Osteocyte (in vitro differentiated cells): ENCODE results near the gene ERN2. TPM values are rescaled to one million over a fixed set of nuclear protein-coding genes. Genes with fewer than 3 reads are reported as not detected.

ENCODE experiments used
- DNase-seq: peaks from one replicate; pipeline ENCODE4 v3.0.0; 2021; ENCODE audit warnings: mixed read lengths; ENCODE audit not compliant: unreplicated experiment; ENCODE audit errors: extremely low spot score
- H3K27ac Mint-ChIP-seq: one replicate; pipeline ENCODE4 v1.8.0; 2021; ENCODE audit warnings: mild to moderate bottlenecking, mixed read lengths; ENCODE audit not compliant: unreplicated experiment
- H3K27me3 Mint-ChIP-seq: one replicate; pipeline ENCODE4 v1.8.0; 2021; ENCODE audit warnings: mixed read lengths; ENCODE audit not compliant: unreplicated experiment
- H3K36me3 Mint-ChIP-seq: one replicate; pipeline ENCODE4 v1.8.0; 2021; ENCODE audit warnings: mixed read lengths; ENCODE audit not compliant: unreplicated experiment
- H3K4me1 Mint-ChIP-seq: one replicate; pipeline ENCODE4 v1.8.0; 2021; ENCODE audit warnings: mixed read lengths; ENCODE audit not compliant: unreplicated experiment
- H3K4me3 Mint-ChIP-seq: one replicate; pipeline ENCODE4 v1.8.0; 2021; ENCODE audit warnings: mild to moderate bottlenecking, moderate library complexity, mixed read lengths; ENCODE audit not compliant: unreplicated experiment
- H3K9me3 Mint-ChIP-seq: one replicate; pipeline ENCODE4 v1.8.0; 2021; ENCODE audit warnings: mixed read lengths; ENCODE audit not compliant: unreplicated experiment
- CTCF ChIP-seq: fragments of 200-600 bp; sonication (generic); IDR thresholded peaks from 2 replicates; pipeline ENCODE4 v1.5.0; 2021; ENCODE audit warnings: antibody characterized with exemption, mild to moderate bottlenecking, moderate library complexity
- total RNA-seq: library from RNA; stranded (reverse); gene quantifications from 2 replicates; pipeline ENCODE4 v1.2.1, GENCODE V29; 2021

Gene ERN2
- total RNA-seq, 1 donor from 2014 or later, result not detected

- Mint-ChIP-seq H3K27me3 (peaks cover 46% of the 10 kb centered on the region), H3K4me3 (no peak overlapping the region)
These were observed 3.5 kb upstream of the ERN2 start for GRCh38 chr16:23716484-23716883.

DNA sequence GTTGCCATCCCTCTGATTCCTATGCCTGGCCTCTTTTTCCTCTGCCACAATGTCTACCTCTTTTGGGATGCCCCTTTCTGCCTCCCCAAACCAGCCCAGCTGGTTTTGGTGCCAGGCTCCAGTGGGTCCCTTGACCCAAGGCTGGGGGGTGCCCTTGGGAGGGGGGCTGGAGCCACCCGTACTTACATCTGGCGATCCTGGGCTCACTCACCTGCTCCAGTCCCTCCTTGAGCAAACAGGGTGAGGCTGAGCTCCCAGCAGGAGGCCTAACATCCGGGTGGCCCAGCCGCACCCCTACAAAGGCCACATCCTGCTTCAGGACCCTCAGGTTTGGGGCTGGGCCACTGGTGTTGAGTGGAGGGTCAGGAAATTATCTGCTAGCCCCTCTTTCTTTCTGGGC lies 1.2 kb downstream of the ERN2 start:
- no peak overlapping the region for H3K4me3 Mint-ChIP-seq
- peaks cover 36% of the 10 kb centered on the region for H3K27me3 Mint-ChIP-seq
- DNase-seq, result no peak
- no peaks in the 10 kb centered on the region for H3K36me3 Mint-ChIP-seq
- TF ChIP-seq CTCF, result no peak
- H3K27ac Mint-ChIP-seq, result no peak overlapping the region
- peaks cover 5% of the 10 kb centered on the region for H3K9me3 Mint-ChIP-seq
- H3K4me1 Mint-ChIP-seq, result no peaks in the 10 kb centered on the region

More at GRCh38 chr16:23716484-23716883, 3.5 kb upstream of the ERN2 start:
- DNase-seq, result no peak
- Mint-ChIP-seq H3K27ac (no peak overlapping the region), H3K36me3 (no peaks in the 10 kb centered on the region), H3K9me3 (no peaks in the 10 kb centered on the region), H3K4me1 (no peaks in the 10 kb centered on the region)
- no peak for TF ChIP-seq CTCF

GRCh38 chr16:23710504-23710903 lies 2.5 kb downstream of the ERN2 start:
- peaks cover 33% of the 10 kb centered on the region for H3K27me3 Mint-ChIP-seq
- H3K9me3 Mint-ChIP-seq, result peaks cover 5% of the 10 kb centered on the region
- no peak for TF ChIP-seq CTCF
- H3K4me3 Mint-ChIP-seq, result no peak overlapping the region
- no peaks in the 10 kb centered on the region for H3K4me1 Mint-ChIP-seq
- H3K36me3 Mint-ChIP-seq, result no peaks in the 10 kb centered on the region
- no peak overlapping the region for H3K27ac Mint-ChIP-seq
- no peak for DNase-seq

DNA sequence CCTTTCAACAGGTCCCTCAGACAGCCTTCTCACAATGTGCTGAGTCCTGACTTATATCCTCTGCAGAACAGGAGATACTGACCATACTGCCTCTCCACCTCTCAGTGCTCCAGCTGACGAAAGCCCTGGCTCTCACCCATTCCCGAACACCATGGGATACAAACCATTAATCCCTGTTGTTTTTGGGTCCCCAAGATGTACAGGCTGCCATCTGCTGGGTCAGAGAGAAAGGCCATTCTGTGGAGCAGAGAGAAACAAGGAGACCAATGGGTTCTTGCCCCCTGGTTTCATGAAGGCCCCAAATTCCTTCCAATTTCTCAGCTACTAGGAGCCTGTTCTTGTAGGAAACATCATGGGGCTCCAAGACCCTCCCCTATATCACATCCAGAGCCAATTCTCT lies 3.0 kb downstream of the ERN2 start:
- Mint-ChIP-seq H3K4me3 (no peak overlapping the region), H3K27ac (no peak overlapping the region), H3K9me3 (peaks cover 5% of the 10 kb centered on the region), H3K27me3 (peaks cover 33% of the 10 kb centered on the region), H3K4me1 (no peaks in the 10 kb centered on the region), H3K36me3 (no peaks in the 10 kb centered on the region)
- no peak for TF ChIP-seq CTCF
- no peak for DNase-seq

DNA sequence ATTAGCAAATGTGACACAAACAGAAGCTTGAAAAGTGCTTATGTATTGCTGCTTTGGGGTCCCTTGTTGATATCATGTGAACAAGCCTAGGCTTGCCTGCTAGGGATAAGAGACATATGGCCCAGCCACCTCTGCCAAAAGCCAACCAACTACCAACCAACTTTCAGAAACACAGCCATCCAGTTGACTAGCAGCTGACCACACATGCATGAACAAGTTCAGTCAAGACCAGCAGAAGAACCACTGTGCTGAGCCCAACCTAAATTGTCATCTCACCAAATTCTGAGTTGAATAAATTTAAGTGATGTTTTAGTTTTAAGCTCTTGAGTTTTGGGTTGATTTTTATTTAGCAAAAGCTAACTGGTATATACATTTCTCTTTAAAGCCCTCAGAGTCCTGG lies 3.5 kb downstream of the ERN2 start:
- TF ChIP-seq CTCF, result no peak
- H3K4me1 Mint-ChIP-seq, result no peaks in the 10 kb centered on the region
- peaks cover 5% of the 10 kb centered on the region for H3K9me3 Mint-ChIP-seq
- H3K36me3 Mint-ChIP-seq, result no peaks in the 10 kb centered on the region
- H3K4me3 Mint-ChIP-seq, result no peak overlapping the region
- H3K27me3 Mint-ChIP-seq, result peaks cover 28% of the 10 kb centered on the region
- H3K27ac Mint-ChIP-seq, result no peak overlapping the region
- no peak for DNase-seq
